HG02588 (cell line): ENCODE data around the gene KRT17.

Experiments
- ATAC-seq: cut with Tn5 transposase; IDR thresholded peaks from one replicate; pipeline ENCODE4 v1.9.1; 2021; ENCODE audit warnings: mild to moderate bottlenecking, moderate library complexity; ENCODE audit not compliant: unreplicated experiment

The KRT17 gene

DNA sequence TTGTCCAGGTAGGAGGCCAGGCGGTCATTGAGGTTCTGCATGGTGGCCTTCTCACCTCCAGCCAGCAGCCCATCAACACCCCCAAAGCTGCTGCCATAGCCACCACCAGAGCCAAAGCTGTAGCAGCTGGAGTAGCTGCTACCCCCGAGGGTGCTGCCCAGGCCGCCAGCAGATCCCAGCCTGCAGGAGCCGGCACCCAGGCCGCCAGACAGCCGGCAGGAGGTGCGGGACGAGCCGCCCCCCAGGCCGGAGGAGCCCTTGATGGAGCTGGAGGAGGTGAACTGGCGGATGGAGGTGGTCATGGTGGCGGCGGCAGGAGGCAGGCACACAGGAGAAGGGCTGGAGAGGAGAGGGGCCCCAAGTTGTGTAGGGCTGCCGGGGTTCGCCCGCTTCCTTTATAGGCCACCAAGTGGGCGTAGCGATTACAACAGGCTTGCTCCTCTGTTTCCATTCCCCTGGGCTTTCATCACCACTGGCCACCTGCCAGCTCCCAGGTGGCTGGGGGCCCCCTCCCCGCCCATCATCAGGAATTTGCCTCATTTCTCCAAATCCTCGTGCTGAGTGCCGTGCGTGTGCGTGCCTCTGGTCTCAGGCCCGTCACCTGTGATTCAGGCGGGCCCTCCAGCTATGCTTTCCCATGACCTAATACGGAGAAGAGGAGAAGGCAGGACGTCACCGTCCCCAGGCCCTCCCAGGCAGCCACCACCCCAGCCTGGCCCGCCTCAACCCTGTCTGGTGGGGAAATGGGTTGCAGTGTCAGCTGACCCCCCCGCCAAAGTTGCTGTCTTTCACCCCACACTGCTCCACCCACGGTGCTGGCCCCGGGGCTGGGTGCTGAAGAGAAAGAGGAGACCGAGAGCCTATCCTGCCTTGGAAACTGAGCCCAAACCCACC is at the start of gene KRT17:
TSS of gene KRT17 (minus strand) at position 368 of the 894 bp plus-strand sequence. CDS start at position 302, 66 bp downstream.
- ATAC-seq = no peak

GRCh38 chr17:41672153-41672552 is 47.8 kb upstream of the KRT17 start:
- no peak for ATAC-seq

DNA sequence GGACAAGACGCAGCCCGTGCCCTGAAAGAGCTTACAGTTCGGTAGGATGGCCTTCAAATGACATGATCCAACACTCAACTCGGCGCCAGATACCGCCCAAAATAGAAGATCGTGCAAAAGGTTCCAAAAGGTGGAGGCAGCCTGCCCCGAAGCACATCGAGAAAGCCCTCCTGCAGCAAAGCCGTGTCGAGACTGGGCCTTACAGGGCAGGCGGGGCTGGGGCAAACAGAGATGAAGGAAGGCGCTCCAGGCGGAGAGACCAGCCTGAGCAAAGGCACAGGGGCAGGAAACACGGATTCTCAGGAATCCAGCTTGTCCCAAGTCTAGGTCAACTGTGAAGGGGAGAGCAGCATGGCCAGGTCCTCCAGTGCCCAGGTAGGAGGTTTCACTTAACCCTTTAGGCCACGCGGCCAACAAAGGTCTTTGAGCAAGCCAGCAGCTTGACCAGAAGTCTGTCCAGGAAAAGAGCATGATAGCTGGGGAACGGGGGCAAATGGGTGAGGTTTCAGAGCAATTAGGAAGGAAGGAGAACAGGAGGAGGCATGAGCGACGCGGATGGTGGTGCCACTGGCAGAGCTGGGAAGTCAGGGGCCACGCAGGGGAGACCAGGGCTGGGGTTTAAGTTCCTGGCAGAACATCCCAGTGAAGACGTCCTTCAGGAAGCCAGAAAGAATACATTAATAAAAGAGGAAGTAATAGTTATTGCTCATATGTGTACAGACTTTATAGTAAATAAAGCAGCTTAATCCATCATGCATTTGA is 43.1 kb upstream of the KRT17 start:
- no peak for ATAC-seq

GRCh38 chr17:41666708-41667279 is 42.4 kb upstream of the KRT17 start:
- no peak for ATAC-seq

DNA sequence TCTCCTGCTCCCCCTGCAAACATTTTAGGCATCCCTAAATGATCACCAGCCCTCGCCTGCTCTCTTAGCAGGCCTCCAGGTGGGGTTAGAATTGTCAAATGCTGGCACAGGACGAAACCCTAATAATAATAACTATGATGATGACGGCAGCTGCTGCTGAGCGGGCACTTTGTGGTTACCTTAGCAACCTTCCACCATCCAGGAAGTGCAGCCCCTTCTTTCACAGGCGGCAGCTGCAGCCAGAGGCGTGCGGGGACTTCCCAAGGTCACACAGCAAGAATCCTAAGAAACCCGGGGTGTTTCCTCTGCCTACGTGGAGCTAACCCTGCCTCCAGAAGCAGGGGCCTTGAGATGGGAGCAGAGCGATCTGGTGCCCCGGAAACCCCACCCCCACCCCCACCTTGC is 41.9 kb upstream of the KRT17 start:
- peak; percentile 33 for ATAC-seq

GRCh38 chr17:41665566-41666236 is 41.3 kb upstream of the KRT17 start:
- peak; percentile 56 for ATAC-seq

DNA sequence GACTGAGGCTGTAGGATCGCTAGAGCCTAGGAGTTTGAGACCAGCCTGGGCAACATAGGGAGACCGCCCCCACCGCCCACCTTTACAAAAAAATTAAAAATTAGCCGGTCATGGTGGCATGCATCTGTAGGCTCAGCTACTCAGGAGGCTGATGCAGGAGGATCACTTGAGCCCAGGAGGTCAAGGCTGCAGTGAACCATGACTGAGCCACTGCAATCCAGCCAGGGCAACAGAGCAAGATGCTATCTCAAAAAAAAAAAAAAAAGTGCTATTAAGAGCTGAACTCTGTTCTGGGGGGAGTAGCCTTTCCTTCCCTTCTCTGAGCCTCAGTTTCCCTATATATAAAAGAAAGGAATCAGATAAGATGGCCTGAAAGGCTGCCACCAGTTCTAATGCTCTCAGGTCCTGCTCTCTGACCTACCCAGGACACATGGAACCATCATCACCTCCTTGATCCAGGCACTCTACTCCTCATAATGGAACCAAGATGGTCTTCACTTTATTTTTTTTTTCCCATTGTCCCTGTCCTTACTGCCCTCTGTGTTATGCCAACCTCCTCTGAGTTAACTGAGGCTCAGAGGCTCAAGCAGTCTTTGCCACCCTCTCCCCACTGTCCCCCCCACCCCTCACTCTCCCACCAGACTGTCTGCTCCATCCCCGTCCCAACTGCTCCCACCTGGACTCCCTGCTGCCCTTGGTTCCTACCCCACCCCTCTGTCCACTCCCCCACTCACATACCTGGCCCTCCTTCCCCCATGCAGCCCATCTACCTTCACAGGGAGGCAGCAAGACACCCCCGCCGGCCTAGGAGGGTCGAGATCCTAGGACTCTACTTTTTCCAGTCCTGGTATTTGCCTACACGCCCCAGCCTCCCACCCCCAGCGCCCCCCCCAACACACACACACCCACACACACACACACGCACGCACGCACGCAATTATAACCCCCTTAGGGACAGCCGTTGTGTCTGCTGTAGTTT is 40.5 kb upstream of the KRT17 start:
- no peak for ATAC-seq

- no peak for ATAC-seq
Measured at GRCh38 chr17:41664172-41664457, 39.7 kb upstream of the KRT17 start.

- no peak for ATAC-seq
Measured at GRCh38 chr17:41663451-41664171, 39.2 kb upstream of the KRT17 start.

DNA sequence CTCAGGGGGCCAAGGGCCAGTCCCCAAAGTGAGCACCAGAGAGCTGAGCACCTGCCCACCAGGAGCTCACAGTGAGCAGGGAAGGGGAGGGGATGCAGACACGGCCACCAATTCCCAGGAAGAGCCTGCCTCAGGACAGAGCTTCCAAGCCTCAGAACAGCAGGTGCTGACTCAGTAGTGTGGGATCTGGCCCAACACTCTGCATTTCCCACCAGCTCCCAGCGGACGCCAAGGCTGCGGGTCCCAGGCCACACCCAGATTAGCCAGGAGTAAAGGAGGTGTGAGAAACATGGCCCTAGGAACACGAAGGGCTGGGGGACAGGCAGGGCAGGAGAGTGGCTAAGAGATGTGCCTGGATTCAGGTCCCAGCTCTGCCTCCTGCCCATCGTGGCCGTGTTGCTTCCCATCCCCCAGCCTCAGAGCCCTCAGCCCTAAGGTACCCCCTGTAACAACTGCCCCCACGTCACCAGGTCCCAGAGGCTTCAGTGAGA is 35.9 kb upstream of the KRT17 start:
- no peak for ATAC-seq

DNA sequence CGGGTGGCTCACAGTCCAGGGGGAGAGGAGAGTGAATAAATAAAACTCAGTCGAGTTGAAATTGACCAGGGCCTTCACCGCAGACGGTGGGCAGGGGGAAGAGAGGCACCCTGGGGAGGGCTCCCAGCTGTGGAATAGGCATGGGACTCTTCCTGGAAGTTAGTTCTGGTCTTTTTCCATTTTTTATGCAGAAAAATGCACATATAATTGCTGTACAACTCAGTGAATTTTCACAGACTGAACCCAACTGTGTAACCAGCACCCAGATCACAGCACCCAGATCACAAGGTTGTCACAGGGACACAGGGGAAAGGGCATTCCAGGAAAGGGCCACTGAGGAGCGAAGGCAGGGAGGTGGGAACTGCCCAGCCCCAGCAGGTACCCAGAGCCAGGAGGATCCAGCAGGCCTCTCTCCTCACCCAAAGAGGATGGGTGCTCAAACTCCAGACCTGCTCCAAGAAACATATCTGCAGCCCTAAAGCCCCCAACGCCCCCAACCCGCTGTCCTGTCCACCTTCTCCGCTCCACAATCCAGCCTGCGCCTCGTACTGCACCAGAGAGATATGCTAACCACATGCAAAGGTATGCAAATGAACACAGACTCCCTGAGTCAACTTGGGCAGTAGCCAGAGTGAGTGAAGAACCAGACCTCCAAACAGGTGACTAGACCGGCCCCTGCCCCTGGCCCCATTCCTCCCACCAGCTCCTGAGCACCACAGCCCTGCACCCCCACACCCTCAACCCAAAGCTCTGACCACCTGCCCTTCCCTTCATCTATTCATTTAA is 35.2 kb upstream of the KRT17 start:
- ATAC-seq = no peak

- no peak for ATAC-seq
Measured at GRCh38 chr17:41658846-41659245, 34.5 kb upstream of the KRT17 start.

GRCh38 chr17:41657936-41658335 is 33.6 kb upstream of the KRT17 start:
- no peak for ATAC-seq

DNA sequence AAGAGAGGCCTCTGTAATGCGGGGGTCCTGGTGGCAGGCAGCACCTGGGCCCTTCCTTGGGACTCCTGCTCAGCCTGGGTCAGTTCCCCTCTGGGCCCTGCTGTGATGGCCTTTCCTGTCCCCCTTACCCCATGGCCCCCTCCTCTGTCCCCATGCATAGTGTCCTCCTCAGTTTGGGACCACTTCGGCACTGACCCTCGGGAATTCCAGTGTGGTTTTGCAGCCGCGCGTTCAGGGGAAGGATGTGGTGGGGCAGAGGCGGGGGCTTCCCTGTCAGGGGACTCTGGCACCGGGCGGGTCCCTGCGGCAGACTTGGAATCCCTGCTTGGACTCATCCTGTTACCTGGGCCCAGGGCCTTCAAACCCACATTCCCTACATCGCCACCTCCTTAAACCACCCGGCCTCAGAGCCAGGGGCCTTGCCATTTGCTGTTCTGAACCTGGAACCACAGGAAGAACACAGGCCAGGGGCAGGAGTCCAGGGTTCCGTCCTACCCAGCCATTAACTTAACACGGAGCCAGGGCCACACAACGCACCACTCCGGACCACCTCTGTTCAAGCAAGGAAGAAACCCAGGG is 32.9 kb upstream of the KRT17 start:
- ATAC-seq = no peak

- ATAC-seq = no peak
Measured at GRCh38 chr17:41656249-41657023, 32.1 kb upstream of the KRT17 start.

- ATAC-seq = no peak
Measured at GRCh38 chr17:41655611-41656111, 31.3 kb upstream of the KRT17 start.
